ENCODE measurements around the gene KLF9. TPM values are rescaled to one million over a fixed set of nuclear protein-coding genes. Genes with fewer than 3 reads are reported as not detected.

Gene KLF9
- 1 to 10 TPM; 2.6 to 4.4 (median 3.0) TPM for polyA plus RNA-seq (ENCODE audit: insufficient read depth in 1 of 5, insufficient read length in 5 of 5, low replicate concordance in 1 of 5)
- long read RNA-seq, donor 1, full-length matches to known transcripts = 4 of 4 reads
- long read RNA-seq, donor 1, partial matches to known transcripts = 0 of 4 reads
- long read RNA-seq, donor 1, other reads (novel, unspliced or antisense) = 0 of 4 reads
- long read RNA-seq, donor 2 = 0 reads
- long read RNA-seq, donor 3, full-length matches to known transcripts = 1 of 1 reads
- long read RNA-seq, donor 3, partial matches to known transcripts = 0 of 1 reads
- long read RNA-seq, donor 3, other reads (novel, unspliced or antisense) = 0 of 1 reads
- long read RNA-seq, donor 4, full-length matches to known transcripts = 1 of 1 reads
- long read RNA-seq, donor 4, partial matches to known transcripts = 0 of 1 reads
- long read RNA-seq, donor 4, other reads (novel, unspliced or antisense) = 0 of 1 reads
- long read RNA-seq, donor 5 = 0 reads
- long read RNA-seq, donor 6, full-length matches to known transcripts = 2 of 2 reads
- long read RNA-seq, donor 6, partial matches to known transcripts = 0 of 2 reads
- long read RNA-seq, donor 6, other reads (novel, unspliced or antisense) = 0 of 2 reads
- long read RNA-seq, donor 7, full-length matches to known transcripts = 3 of 3 reads
- long read RNA-seq, donor 7, partial matches to known transcripts = 0 of 3 reads
- long read RNA-seq, donor 7, other reads (novel, unspliced or antisense) = 0 of 3 reads
- long read RNA-seq, donor 8 = 0 reads

- DNase-seq = peak; percentile 90 to 92
These were observed at the start of gene KLF9 for GRCh38 chr9:70413799-70414775. Gene KLF9 (minus strand): TSS chr9:70414657. CDS start chr9:70413363, 1,294 bp downstream.

- no peak for DNase-seq
These were observed 49.4 kb upstream of the KLF9 start for GRCh38 chr9:70463877-70464276.

DNA sequence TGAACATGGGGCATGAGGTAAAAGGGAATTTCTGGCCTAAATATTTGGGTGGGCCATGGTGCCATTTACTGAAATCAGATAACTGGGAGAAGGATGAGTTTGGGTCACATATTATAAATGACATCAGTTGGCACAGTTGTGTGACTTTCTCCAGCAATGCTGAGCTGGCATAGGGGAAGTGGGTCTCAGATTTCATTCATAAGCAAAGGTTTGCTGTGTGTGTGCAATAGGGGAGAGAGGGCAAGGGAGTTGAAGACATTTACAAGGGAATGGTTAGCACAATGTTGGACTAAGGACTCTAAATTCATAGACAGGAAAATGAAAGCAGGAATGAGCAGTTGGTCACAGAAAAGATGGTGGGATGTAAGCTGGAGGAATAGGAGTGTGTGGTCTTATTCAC lies 47.8 kb upstream of the KLF9 start:
- no peak for DNase-seq

DNA sequence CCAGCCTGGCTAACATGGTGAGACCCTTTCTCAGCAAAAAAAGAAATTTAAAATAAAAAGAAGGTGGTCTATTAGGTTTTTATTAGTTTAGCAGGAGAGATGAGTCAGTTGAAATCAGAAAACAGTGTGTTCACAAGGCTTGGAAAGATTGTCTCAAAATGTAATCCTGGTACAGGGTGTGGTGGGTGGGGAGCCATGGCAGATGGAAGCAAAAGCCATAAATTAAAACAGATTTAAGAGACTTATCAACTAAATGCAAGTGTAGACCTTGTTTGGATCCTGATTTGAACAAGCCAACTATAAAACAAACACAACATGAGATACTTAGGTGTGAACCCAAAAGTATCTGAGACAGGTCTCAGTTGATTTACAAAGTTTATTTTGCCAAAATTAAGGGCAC lies 42.8 kb upstream of the KLF9 start:
- no peak for DNase-seq

- no peak for DNase-seq
These were observed 41.7 kb upstream of the KLF9 start for GRCh38 chr9:70455993-70456704.

DNA sequence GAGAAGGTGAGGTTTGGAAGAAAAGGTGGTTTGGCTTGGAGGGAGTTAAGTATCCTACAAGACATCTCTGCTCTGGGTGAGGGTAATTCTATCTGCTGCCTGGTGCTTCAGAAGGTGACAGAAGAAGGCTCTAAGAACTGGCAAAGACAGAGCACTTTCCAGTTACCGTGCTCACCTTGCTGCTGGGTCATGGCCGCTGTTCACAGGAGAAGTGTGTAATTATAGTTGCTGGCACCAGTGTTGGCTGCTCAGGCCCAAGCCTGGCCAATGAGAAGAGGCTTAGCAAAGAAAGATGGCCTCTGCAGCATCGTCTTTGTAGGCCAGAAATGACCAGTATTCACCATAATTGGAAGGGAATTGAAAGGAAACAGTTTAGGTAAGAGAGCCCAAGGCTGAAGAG lies 37.9 kb upstream of the KLF9 start:
- no peak for DNase-seq

DNA sequence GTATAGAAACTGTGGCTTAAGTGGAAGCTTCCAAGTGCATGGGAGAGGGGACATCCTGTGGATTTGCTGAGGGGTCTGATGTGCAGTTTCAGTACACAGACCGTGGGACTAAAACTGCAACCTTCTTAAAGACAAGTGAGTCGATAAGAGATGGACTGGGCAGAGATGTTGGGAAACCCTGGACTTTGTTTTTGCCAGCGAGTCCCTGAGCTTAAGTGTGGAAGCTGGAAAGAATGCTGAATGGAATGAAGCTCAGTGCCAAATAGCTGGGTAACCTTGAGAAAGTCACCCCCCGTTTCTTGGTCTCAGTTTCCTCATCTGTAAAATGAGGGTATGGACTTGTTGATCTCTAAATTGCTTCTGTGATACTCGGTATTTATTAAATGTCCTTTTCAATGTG lies 37.3 kb upstream of the KLF9 start:
- no peak for DNase-seq

- no peak for DNase-seq
These were observed 36.3 kb upstream of the KLF9 start for GRCh38 chr9:70450738-70451137.

DNA sequence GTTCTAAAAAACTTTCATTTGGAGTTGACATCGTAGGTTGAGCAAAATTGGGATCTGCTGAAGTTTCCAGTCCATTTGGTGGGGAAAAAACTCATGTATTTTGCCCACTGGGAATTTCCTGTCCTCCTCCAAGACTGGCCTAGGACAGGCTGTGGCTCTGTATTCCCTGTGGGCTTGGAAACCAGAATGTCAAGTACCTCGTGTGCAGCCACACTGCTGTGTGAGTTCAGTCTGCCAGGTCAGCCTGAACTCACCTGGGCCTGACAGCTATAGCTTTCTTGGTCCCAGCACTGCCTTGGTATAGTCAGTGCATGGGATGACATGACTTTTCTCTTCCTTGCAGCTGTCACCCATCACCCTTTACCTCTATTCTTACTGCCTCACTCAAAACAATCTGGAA lies 35.0 kb upstream of the KLF9 start:
- DNase-seq = no peak

- no peak for DNase-seq
These were observed 34.5 kb upstream of the KLF9 start for GRCh38 chr9:70448919-70449318.

DNA sequence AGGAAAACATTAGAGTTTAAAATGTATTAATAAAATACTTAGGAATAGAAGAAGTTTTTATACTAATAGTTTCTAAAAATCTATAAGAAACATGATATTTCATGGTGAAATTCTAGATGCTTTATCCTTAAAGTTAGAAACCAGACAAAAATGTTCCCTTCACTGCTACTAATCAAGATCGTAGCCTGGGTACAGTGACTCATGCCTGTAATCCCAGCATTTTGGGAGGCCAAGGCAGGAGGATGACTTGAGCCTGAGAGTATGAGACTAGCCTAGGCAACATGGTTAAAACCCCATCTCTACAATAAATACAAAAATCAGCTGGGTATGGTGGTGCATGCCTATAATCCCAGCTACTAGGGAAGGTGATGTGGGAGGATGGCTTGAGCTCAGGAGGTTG lies 30.4 kb upstream of the KLF9 start:
- DNase-seq = no peak

DNA sequence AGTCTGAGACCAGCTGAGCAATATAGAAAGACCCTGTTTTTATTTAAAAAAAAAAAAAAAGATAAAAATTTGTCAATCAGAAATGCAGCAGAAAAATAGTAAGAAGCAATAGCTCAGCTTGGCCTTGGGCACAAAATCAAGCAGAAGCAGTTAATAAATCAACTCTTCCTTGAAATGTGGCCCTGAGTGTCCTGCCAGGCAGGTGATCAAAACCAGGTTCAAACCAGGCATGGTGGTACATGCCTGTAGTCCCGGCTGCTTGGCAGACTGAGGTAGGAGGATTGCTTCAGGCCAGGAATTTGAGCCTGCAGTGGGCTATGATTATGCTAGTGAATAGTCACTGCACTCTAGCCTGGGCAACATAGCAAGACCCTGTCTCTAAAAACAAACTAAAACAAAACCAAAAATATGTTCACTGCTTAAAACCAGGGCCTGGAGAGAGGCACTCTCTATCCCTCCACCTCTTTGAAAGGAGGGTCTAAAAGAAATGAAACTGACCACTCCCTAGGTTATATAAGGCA lies 27.9 kb upstream of the KLF9 start:
- no peak for DNase-seq

GRCh38 chr9:70441622-70442021 lies 27.2 kb upstream of the KLF9 start:
- DNase-seq = no peak

DNA sequence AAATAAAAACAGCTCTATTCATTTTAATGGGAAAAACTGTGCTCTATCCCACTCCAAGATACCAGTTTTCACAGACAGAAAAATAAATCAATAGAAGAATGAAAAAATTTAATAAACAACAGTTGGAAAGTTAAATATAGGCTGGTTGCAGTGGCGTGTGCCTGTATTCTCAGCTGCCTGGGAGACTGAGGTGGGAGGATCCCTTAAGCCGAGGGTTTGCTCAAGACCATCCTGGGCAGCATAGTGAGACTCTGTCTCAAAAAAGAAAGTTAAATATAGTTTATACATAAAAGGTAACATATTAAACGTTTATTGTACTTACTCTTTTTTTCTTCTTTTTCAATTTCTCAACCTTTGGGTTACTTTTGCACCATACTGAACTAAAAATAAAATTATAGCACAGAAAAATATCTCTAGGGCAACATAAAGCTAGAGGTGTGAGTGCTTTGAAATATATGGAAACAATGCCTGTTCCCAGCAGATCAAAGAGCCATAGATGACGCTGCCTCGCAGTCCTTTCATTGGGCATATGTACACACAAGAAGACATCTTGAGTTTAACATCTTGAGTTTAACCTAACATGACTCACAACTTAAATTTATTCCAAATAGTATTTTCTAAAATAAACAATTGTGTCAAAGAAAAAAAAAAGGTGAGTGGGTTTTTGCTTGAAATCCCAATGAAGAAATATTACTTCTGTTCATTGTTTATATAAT lies 25.7 kb upstream of the KLF9 start:
- no peak for DNase-seq

DNA sequence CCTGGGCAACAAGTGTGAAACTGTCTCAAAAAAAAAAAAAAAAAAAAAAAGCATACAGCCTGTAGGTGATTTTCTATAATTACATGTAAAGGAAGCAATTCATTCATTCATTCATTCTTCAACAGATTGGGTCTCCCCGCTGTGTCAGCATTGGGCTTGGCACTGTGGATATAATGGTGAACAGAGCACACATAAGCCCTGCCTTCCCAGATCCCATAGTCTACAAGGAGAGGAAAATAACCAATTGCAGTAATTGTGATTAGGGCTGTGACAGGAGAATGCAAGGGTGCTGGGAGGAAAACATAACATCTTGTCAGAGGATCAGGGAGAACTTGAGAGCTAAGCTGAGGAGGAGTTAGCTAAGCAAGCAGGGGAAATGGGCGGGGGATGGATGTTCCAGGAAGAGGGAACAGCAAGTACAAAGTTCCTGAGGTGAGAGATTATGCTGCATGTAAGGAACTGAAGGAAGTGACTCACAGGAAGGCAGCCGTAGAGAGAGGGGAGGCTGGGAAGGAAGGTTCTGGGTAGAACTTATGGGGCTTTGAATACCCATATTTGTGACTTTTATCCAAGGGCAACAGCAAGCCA lies 24.0 kb upstream of the KLF9 start:
- DNase-seq = no peak

- DNase-seq = no peak
These were observed 21.5 kb upstream of the KLF9 start for GRCh38 chr9:70435948-70436347.

DNA sequence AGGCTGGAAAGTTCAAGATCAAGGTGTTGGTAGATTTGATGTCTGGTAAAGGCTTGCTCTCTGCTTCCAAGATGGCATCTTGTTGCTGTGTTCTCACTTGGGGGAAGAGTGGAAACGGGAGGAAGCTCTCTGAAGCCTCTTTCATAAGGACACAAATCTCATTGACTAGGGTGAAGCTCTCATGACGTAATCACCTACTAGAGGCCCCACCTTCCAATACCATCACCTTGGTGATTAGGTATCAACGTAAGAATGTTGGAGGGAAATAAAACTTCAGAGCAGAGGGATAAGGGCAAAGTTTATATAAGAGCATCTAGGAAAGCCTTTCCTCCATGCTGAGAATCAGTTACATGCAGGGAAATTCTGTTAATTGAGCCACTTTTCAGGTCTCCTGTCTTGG lies 15.4 kb upstream of the KLF9 start:
- DNase-seq = no peak

- no peak for DNase-seq
These were observed 14.3 kb upstream of the KLF9 start for GRCh38 chr9:70428781-70429180.

DNA sequence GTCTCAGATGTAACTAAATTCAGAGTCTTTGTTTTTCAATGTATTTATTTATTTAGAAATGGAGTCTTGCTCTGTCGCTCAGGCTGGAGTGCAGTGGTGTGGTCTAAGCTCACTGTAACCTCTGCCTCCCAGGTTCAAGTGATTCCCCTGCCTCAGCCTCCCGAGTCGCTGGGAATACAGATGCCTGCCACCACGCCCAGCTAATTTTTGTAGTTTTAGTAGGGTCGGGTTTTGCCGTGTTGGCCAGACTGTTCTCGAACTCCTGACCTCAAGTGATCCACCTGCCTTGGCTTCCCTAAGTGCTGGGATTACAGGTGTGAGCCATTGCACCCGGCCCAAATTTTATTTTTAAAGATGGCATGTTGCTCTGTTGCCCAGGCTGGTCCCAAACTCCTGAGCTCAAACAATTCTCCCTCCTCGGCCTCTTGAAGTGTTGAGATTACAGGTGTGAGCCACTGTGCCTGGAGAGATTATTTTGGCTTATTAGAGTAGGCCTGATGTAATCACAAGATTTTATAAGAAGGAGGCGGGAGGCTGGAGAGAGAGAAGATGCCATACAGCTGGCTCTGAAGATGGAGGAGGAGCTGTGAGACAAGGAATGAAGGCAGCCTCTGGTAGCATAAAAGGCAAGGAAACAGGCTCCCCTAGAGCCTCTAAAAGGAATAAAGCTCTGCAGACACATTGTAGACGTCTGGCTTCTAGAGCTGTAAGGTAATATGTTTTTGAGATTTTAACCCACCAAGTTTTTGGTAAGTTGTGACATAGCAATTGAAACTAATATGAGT lies 12.9 kb upstream of the KLF9 start:
- DNase-seq = no peak
